Naive thymus-derived CD8-positive, alpha-beta T cell (primary cell): ENCODE data around the gene SLC7A8. TPM values are rescaled to one million over a fixed set of nuclear protein-coding genes. Genes with fewer than 3 reads are reported as not detected.

Source experiments
- ATAC-seq, 2 donors: fragments of 150-1000 bp; cut with Tn5 transposase in 1 of 2; sonication (Bioruptor Pico), chemical (Tn5 transposase) in 1 of 2; 1 replicate in 1 of 2; 2 replicates in 1 of 2; pipeline ENCODE4 v1.10.0; 2021; ENCODE audit warnings: mild to moderate bottlenecking in 2 of 2, moderate library complexity in 2 of 2
- POLR2A ChIA-PET: fragments of 350-600 bp; sonication (Branson Sonifier 250); formaldehyde crosslinking; loops from one replicate; lab custom pipeline; 2021; ENCODE audit warnings: antibody characterized with exemption; lab: Charles Lee
- DNase-seq, 10 donors: peaks; one replicate each; pipeline versions ENCODE4 v3.0.0 to v3.0.0-alpha.2; 2020 to 2022
- H3K27ac Mint-ChIP-seq, 10 donors: one replicate each; pipeline ENCODE4 v1.8.0; 2020 to 2022; ENCODE audit warnings: mild to moderate bottlenecking in 10 of 10, mixed read lengths in 10 of 10, moderate library complexity in 4 of 10, inconsistent platforms in 1 of 10
- H3K27me3 Mint-ChIP-seq, 5 donors: one replicate each; pipeline ENCODE4 v1.8.0; 2021 to 2022; ENCODE audit warnings: mixed read lengths in 5 of 5
- H3K36me3 Mint-ChIP-seq, 3 donors: one replicate each; pipeline ENCODE4 v1.8.0; 2020 to 2022; ENCODE audit warnings: mixed read lengths in 3 of 3, mild to moderate bottlenecking in 2 of 3, inconsistent platforms in 1 of 3
- H3K4me1 Mint-ChIP-seq, 4 donors: one replicate each; pipeline ENCODE4 v1.8.0; 2021 to 2022; ENCODE audit warnings: mixed read lengths in 4 of 4
- H3K4me3 Mint-ChIP-seq, 10 donors: one replicate each; pipeline ENCODE4 v1.8.0; 2020 to 2022; ENCODE audit warnings: mild to moderate bottlenecking in 10 of 10, mixed read lengths in 10 of 10, moderate library complexity in 6 of 10, inconsistent platforms in 1 of 10
- H3K9me3 Mint-ChIP-seq, 9 donors: one replicate each; pipeline ENCODE4 v1.8.0; 2020 to 2022; ENCODE audit warnings: mixed read lengths in 9 of 9, mild to moderate bottlenecking in 3 of 9, inconsistent platforms in 1 of 9, moderate library complexity in 1 of 9
- polyA plus RNA-seq, 3 donors: library from polyadenylated mRNA; unstranded; fragments of 300-500 nt; fragmentation: Illumina TruSeq; gene quantifications; one replicate each; pipeline ENCODE4 v1.2.3, GENCODE V29; 2021
- total RNA-seq, 8 experiments: library from RNA in 2 of 8; stranded (reverse) in 2 of 8; gene quantifications; one replicate each; pipeline ENCODE4 v1.2.3 and lab custom pipeline; 2021 to 2026

The SLC7A8 gene
- total and polyA plus RNA-seq, 5 experiments from 2014 or later = 4.0 to 12.8 (median 7.9) TPM

- no peak overlapping the region for H3K4me3 Mint-ChIP-seq
- DNase-seq = no peak
- POLR2A ChIA-PET = no interaction called here
- no peak for ATAC-seq
- H3K27me3 Mint-ChIP-seq = peaks cover 0 to 3% (median 0%) of the 10 kb centered on the region in 5 donors
- H3K4me1 Mint-ChIP-seq = no peaks in the 10 kb centered on the region
- peaks cover 0 to 6% (median 5%) of the 10 kb centered on the region in 3 donors for H3K36me3 Mint-ChIP-seq
- no peak overlapping the region for H3K27ac Mint-ChIP-seq
- H3K9me3 Mint-ChIP-seq = no peaks in the 10 kb centered on the region
These were observed 43.1 kb downstream of the SLC7A8 start for GRCh38 chr14:23140371-23140770.

GRCh38 chr14:23139874-23140273, 43.6 kb downstream of the SLC7A8 start:
- no peak for ATAC-seq
- H3K36me3 Mint-ChIP-seq = peaks cover 0 to 6% (median 5%) of the 10 kb centered on the region in 3 donors

GRCh38 chr14:23137813-23138535, 45.5 kb downstream of the SLC7A8 start:
- H3K27ac Mint-ChIP-seq = no peak overlapping the region
- H3K36me3 Mint-ChIP-seq = peaks cover 0 to 6% (median 5%) of the 10 kb centered on the region in 3 donors
- POLR2A ChIA-PET = no interaction called here
- H3K27me3 Mint-ChIP-seq = peaks cover 0 to 1% (median 0%) of the 10 kb centered on the region in 5 donors
- no peaks in the 10 kb centered on the region for H3K4me1 Mint-ChIP-seq
- DNase-seq = no peak
- H3K9me3 Mint-ChIP-seq = no peaks in the 10 kb centered on the region
- H3K4me3 Mint-ChIP-seq = no peak overlapping the region
- no peak for ATAC-seq

More at GRCh38 chr14:23139874-23140273, 43.6 kb downstream of the SLC7A8 start:
- no peak for DNase-seq
- Mint-ChIP-seq H3K4me1 (no peaks in the 10 kb centered on the region), H3K27me3 (peaks cover 0 to 3% (median 0%) of the 10 kb centered on the region in 5 donors), H3K4me3 (no peak overlapping the region), H3K27ac (peak overlapping the region in 1 of 10 donors; percentile 39), H3K9me3 (no peaks in the 10 kb centered on the region)
- POLR2A ChIA-PET = no interaction called here

GRCh38 chr14:23137192-23137812, 46.2 kb downstream of the SLC7A8 start:
- no peak overlapping the region for H3K4me3 Mint-ChIP-seq
- DNase-seq = no peak
- H3K27ac Mint-ChIP-seq = peak overlapping the region in 1 of 10 donors; percentile 39
- no peaks in the 10 kb centered on the region for H3K4me1 Mint-ChIP-seq
- no peaks in the 10 kb centered on the region for H3K9me3 Mint-ChIP-seq
- no peak for ATAC-seq
- peaks cover 0 to 6% (median 3%) of the 10 kb centered on the region in 3 donors for H3K36me3 Mint-ChIP-seq
- POLR2A ChIA-PET = no interaction called here
- H3K27me3 Mint-ChIP-seq = peaks cover 0 to 1% (median 0%) of the 10 kb centered on the region in 5 donors

GRCh38 chr14:23136566-23137133, 46.8 kb downstream of the SLC7A8 start:
- H3K4me3 Mint-ChIP-seq = no peak overlapping the region
- ATAC-seq (no peak), DNase-seq (no peak)
- no peaks in the 10 kb centered on the region for H3K4me1 Mint-ChIP-seq
- peaks cover 0 to 6% (median 3%) of the 10 kb centered on the region in 3 donors for H3K36me3 Mint-ChIP-seq
- H3K27me3 Mint-ChIP-seq = peaks cover 0 to 1% (median 0%) of the 10 kb centered on the region in 5 donors
- peak overlapping the region in 3 of 10 donors; percentile 22 to 70 (median 39) for H3K27ac Mint-ChIP-seq
- POLR2A ChIA-PET = no interaction called here
- H3K9me3 Mint-ChIP-seq = no peaks in the 10 kb centered on the region

GRCh38 chr14:23132970-23133369, 50.5 kb downstream of the SLC7A8 start:
- ATAC-seq (no peak), DNase-seq (no peak)
- Mint-ChIP-seq H3K27me3 (peaks cover 0 to 1% (median 0%) of the 10 kb centered on the region in 5 donors), H3K36me3 (peaks cover 0 to 14% (median 0%) of the 10 kb centered on the region in 3 donors), H3K4me1 (peaks cover 3 to 8% (median 5%) of the 10 kb centered on the region in 4 donors), H3K27ac (peak overlapping the region in 1 of 10 donors; percentile 55), H3K4me3 (no peak overlapping the region), H3K9me3 (no peaks in the 10 kb centered on the region)
- POLR2A ChIA-PET = no interaction called here

- peaks cover 0 to 1% (median 0%) of the 10 kb centered on the region in 5 donors for H3K27me3 Mint-ChIP-seq
- peaks cover 3 to 8% (median 6%) of the 10 kb centered on the region in 4 donors for H3K4me1 Mint-ChIP-seq
- no peak overlapping the region for H3K4me3 Mint-ChIP-seq
- H3K27ac Mint-ChIP-seq = no peak overlapping the region
- no peak for ATAC-seq
- peaks cover 0 to 13% (median 0%) of the 10 kb centered on the region in 3 donors for H3K36me3 Mint-ChIP-seq
- DNase-seq = no peak
- POLR2A ChIA-PET = no interaction called here
- no peaks in the 10 kb centered on the region for H3K9me3 Mint-ChIP-seq
These were observed 52.0 kb downstream of the SLC7A8 start for GRCh38 chr14:23131482-23131881.

- H3K27ac Mint-ChIP-seq = peak overlapping the region in 3 of 10 donors; percentile 22 to 27 (median 27)
These were observed 52.6 kb downstream of the SLC7A8 start for GRCh38 chr14:23130871-23131270.

GRCh38 chr14:23129759-23130316, 53.6 kb downstream of the SLC7A8 start:
- H3K4me3 Mint-ChIP-seq = no peak overlapping the region
- POLR2A ChIA-PET = no interaction called here
- ATAC-seq (no peak), DNase-seq (no peak)
- no peaks in the 10 kb centered on the region for H3K9me3 Mint-ChIP-seq
- H3K27ac Mint-ChIP-seq = peak overlapping the region in 1 of 10 donors; percentile 45
- peaks cover 0 to 13% (median 0%) of the 10 kb centered on the region in 3 donors for H3K36me3 Mint-ChIP-seq
- peaks cover 3 to 8% (median 7%) of the 10 kb centered on the region in 4 donors for H3K4me1 Mint-ChIP-seq
- no peaks in the 10 kb centered on the region for H3K27me3 Mint-ChIP-seq

More at GRCh38 chr14:23130871-23131270, 52.6 kb downstream of the SLC7A8 start:
- no peak for ATAC-seq
- Mint-ChIP-seq H3K4me3 (no peak overlapping the region), H3K27me3 (no peaks in the 10 kb centered on the region), H3K9me3 (no peaks in the 10 kb centered on the region), H3K36me3 (peaks cover 0 to 13% (median 0%) of the 10 kb centered on the region in 3 donors), H3K4me1 (peaks cover 3 to 8% (median 7%) of the 10 kb centered on the region in 4 donors)
- POLR2A ChIA-PET = no interaction called here
- DNase-seq = no peak

- Mint-ChIP-seq H3K27me3 (no peaks in the 10 kb centered on the region), H3K27ac (peak overlapping the region in 2 of 10 donors; percentile 41 to 45), H3K4me3 (no peak overlapping the region), H3K36me3 (peaks cover 0 to 13% (median 0%) of the 10 kb centered on the region in 3 donors), H3K4me1 (peaks cover 3 to 8% (median 7%) of the 10 kb centered on the region in 4 donors), H3K9me3 (no peaks in the 10 kb centered on the region)
- ATAC-seq = no peak
- POLR2A ChIA-PET = interaction anchor here (0.6 kb wide), 1 partner anchor 21 kb away, joined by 3 read pairs; no protein-coding TSS in a partner anchor
- no peak for DNase-seq
These were observed 54.3 kb downstream of the SLC7A8 start for GRCh38 chr14:23128969-23129758.

- DNase-seq = no peak
- Mint-ChIP-seq H3K9me3 (no peaks in the 10 kb centered on the region), H3K36me3 (peaks cover 0 to 13% (median 0%) of the 10 kb centered on the region in 3 donors), H3K4me3 (no peak overlapping the region), H3K27me3 (no peaks in the 10 kb centered on the region), H3K27ac (peak overlapping the region in 4 of 10 donors; percentile 30 to 73 (median 36)), H3K4me1 (peaks cover 3 to 10% (median 7%) of the 10 kb centered on the region in 4 donors)
- ATAC-seq = no peak
- POLR2A ChIA-PET = no interaction called here
These were observed 55.6 kb downstream of the SLC7A8 start for GRCh38 chr14:23127861-23128260.
